Activated CD4-positive, alpha-beta T cell treated with anti-CD3 and anti-CD28 coated beads, Interleukin-2, amount 50 U/mL, for 48 hours (primary cell): ENCODE results near the gene ZBTB24.

Experiments used
- DNase-seq, 2 experiments: peaks; one replicate each; pipeline ENCODE4 v3.0.0-alpha.2; 2020

ZBTB24 gene

DNA sequence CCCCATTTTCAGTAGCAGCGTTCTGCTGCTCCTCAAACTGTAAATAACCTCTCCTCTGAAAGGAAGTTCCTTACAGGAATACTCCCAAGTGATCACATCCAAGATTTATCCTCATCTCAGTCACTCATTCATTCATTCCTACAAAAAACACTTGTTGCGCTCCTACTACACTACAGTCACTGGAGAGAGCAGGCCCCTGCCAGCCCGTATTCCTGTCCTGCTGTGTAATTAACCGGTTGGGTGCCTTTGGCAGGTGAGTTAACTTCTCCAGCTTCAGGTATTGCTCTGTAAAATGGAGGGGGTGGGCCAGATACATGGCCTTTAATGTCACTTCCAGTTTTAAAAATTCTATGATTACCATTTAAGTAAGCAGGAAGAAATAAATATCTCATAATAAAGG is 15.0 kb upstream of the ZBTB24 start:
- no peak for DNase-seq

DNA sequence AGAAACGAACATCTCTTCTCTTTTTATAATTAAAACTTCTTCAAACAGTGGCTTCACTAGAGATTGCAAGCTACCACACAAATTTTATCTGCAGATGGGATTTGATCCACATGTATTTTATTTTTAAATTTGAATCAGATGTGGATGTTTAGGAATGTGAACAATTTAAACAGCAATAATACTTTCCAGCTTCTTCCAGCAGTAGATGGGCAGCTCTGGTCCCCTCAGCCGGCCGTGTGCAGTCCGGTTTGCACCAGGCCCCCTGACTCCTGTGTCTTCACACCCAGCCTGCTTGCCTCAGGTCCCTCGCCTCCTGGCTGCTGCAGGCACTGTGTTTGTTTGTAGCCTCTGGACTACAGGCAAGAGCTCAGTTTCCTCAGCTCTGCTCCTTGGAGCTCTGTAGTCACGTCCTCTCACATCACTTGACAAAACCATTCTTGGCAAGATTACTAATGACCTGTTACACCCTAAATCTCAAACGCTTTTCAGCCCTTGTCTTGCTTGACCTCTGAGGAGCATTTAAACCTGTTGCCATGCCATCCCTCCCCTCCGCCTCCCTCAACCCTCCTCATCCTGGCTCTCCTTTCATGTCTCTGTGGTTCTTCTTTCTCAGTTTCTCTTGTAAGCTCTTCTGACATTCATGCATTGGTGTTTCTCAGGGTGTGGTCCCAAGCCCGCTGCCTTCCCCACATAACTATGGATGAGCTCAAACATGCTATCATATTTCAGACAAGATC is 13.2 kb upstream of the ZBTB24 start:
- no peak for DNase-seq

DNA sequence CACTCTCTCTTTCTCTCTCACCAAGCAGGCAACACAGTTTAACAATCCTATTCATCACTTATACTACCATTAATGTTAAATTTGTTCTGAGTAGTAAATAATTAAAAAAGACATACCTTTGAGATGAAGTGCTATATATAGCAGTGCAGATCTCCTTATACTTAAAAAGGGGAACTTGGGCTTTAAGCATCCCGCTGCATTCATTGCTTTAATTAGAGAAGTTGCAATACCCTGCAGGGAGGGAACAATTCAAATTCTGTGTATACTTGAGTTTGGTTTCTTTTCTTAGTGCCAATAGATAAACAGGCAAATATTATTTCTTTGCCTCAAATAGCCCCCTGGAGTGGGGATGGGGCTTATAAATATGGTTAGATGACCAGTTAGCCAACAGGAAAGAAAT is 10.8 kb upstream of the ZBTB24 start:
- no peak for DNase-seq

DNA sequence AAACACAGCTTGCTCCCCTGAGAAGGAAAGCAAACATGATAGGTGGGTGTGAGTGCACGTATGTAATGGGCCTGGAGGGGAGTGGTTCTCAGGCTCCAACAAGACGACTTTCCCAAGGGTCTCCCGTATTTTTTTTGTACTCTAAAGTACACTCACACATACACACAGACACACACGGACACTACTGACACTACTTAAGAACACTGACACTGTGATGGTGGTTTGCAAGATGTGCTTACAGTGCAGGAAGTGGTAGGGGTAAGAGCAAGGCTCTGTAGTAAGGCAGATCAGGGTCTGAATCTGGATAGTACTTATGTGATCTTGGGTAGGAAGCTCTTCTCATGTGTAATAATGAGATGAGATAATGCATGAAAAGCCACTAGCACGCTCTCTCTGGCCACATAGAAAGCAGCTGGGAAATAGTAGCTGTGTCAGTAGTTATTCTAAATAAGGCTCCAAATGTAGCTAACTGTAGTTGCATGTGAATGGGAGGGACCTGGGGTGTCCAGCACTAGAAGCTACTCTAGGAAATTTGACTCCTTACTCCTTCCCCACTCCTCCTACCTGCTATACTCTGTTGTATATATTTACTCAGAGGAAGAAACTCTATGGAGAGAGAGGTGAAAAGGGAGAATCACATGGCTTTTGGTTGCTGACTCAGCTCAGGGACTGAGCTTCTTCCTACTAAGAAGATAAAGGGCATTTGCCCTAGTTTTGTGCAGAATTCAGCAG is 8.4 kb upstream of the ZBTB24 start:
- DNase-seq: no peak

DNA sequence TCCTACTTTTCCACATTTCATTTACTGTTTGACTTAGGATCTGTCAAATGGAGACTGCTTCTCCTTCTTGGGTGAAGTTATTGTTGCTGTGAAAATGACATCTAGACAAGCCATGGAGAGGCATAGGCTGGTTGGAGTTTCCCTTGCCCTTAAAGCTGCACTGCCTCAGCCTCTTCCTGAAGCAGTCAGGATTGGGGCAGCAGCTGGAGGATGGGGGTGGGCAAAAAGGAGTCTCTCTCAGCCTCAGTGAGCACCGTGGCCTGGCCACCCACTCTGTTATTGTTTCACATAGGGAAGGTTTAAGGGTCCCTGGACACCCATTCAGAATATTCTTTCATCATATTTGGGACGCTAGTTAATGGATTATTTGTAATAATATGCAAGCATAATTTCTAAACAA is 7.7 kb upstream of the ZBTB24 start:
- no peak for DNase-seq

DNA sequence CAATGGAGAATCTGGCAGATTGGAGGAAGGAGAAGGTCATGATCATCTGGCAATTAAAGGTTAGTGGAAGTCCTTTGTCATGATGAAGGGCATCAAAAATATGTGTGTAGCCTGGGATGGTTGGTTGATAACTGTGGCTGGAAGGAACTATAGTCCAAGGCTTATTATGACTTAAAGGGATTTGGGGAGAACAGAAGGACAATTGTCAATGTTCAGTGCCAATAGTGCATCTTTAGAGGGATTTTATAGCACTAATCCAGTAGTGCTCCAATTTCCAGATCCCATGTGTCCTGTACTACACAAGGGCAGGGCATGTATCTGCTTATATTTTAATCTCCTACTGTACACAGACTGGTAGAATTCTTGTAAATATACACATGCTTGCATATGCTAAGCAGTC is 5.0 kb upstream of the ZBTB24 start:
- no peak for DNase-seq

DNA sequence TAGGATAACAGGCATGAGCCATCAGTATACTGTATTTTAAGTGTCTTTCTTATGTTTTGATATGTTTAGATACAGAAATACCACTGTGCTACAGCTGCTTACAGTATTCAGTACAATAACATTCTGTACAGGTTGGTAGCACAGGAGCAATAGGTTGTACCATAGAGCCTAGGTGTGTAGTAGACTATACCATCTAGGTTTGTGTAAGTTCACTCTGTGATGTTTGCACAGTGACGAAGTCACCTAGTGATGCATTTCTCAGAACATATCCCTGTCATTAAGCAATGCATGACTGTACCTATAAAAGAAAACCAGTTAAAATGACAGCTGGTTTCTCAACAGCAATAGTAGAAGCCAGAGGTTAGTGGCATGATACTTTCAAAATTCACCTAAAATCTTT is 3.0 kb upstream of the ZBTB24 start:
- no peak for DNase-seq

DNA sequence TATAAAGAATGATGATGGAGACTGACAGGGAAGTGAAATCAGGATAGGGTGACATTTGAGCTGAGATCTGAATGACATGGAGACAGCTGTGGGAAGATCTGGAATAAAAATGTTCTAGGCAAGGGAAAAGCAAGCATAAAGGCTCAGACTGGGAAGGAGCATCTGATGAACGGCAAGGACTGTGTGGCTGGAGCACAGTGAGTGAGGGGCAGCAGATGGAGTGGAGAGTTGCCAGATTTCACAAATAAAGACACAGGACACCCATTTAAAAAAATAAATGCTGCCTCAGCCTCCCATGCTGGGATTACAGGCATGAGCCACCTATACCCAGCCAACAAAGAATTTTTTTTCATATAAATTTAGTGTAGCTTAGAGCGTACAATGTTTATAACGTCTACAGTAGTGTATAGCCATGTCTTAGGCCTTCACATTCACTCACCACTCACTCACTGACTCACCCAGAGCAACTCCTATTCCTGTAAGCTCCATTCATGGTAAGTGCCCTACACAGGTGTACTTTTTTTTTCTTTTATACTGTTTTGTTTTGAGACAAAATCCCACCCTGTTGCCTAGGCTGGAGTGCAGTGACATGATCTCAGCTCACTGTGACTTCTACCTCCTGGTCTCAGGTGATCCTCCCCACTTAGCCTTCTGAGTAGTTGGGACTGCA is 2.4 kb upstream of the ZBTB24 start:
- no peak for DNase-seq

DNA sequence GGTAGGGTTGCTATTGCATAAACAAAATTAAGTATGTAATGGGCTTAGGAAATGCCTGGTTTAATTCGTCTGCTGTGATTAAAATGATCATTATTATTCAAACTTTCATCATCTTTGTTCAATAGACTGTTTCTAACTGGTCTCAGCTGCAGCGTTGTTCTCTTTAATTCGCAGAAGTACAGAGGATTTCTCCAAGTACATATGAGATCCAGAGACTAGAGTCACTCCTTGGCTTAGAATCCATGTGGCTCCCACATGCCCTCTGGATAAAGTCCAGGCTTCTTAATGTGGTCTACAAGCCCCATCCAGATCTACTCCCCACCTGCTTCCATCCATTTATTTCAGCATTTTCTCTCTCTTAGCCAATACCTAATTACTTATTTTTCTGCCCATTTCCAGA is 1.1 kb upstream of the ZBTB24 start:
- no peak for DNase-seq

DNA sequence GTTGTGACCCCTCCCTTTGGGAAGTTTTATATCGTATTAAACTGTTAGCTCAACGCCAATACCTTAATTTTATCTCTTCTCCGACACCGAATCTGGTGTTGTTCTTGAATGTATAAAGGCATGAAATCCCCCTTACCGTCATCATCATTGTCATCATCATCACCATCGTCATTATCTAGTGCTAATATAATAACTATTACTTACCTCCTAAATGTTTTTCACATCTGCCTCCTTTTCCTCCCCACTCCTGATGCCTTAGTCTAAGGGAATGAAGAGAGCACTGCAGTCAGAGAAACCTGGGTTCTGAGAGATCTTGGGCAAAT is 677 bp upstream of the ZBTB24 start:
- DNase-seq: no peak

DNA sequence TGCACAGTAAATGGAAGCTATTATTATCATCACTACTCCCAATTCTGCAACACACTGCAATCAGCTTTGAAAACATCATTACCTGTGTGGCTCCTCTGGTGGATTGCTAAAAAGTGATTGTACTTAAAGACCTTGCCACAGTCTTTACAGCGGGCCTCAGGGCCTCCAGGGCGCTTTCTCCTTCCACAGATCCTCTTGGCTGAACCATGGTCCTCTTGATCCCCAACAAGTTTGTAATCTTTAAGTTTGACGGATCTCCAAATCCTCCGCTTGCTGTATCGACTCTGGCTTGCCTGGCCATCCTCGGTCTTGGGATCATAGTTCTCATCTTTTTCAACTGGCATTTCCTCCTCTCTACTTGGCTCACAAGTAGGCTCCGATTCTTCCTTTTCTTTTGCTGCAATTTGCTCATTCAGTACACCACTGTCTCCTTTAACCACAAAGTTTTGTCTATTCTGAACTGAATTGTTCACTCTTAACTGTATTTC is 2.0 kb downstream of the ZBTB24 start:
- no peak for DNase-seq

DNA sequence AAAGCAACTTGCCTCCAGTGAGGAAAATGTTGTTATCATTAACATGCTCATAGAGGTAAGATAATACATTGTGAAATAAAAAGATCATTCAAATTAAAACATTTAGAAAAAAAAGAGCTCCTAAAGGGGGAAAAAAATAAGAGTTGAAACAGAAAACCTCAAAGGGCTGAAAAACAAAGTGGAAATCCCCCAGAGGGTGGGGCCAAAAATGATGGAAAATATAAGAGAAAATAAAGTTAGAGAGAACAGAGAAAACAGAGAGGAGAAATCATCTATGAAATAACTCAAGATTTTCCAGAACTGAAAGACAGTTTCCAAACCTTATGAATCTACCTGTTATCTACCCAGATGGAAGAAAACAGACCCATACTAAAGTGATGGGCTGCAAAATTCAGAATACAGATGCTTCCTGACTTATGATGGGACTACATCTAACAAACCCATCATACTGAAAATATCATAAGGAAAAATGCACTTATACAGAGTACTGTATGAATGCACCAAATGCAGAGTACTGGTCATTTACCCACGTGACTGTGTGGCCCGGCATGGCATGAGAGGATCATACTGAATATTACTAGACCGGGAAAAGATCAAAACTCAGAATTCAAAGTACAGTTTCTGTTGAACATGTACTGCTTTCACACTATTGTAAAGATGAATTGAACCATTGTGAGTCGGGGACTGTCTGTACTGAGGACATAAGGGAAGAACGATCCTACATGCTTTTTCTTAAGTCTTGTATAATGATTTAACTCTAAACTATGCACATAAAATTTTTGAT is 4.0 kb downstream of the ZBTB24 start:
- DNase-seq: no peak

DNA sequence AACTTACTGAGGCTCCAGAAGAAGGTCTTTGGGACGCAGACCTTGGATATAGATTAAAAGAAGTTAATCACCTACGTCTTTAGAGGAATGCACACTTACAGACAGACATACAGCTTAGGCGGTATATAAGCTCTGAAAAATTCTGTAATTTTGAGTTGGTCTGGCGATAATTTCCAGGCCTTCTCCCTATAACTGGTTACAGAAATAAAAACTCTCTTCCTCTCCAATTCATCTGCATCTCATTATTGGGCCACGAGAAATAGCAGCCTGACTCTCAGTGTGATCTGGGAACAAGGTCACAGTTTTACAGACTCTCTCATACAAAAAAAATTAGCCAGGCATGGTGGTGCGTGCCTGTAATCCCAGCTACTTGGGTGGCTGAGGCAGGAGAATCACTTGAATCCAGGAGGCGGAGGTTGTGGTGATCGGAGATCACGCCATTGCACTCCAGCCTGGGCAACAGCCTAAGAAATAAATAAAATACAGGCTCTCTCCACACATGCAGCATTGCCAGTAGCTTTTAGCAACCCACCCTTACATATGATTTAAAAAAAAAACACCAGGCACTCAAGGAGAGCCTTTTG is 4.7 kb downstream of the ZBTB24 start:
- DNase-seq: no peak

DNA sequence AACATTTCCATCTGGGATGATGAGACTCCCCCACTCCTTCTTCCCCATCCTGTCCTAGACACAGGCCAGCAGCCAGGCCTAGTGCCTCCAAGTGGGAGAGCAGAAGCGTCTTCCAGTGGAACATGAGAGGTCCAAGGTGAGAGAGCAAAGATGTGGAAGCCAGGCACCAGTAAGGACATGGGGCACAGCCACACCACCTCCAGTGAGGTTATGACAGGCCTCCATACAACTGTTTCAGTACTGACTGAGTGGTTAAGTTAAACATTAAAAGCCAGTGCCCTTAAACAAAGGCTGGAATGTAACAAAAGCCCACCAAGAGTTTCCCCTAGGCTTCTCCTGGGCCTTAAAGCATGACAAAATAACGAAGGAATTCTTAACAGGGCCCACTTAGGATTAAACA is 5.3 kb downstream of the ZBTB24 start:
- DNase-seq: no peak

DNA sequence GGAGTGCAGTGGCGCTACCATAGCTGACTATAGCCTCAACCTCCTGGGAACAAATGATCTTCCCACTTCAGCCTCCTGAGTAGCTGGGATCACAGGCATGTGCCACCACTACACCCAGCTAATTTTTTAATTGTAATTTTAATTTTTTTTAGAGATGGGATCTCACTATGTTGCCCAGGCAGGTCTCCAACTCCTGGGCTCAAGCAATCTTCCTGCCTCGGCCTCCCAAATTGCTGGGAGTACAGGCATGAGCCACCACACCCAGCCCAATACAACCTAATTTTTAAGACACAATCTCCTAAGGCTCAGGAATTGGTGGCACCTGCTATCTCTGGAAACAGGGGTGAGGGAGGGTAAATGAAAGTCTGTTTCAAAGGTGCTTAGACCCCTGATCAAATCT is 5.8 kb downstream of the ZBTB24 start:
- DNase-seq: no peak

DNA sequence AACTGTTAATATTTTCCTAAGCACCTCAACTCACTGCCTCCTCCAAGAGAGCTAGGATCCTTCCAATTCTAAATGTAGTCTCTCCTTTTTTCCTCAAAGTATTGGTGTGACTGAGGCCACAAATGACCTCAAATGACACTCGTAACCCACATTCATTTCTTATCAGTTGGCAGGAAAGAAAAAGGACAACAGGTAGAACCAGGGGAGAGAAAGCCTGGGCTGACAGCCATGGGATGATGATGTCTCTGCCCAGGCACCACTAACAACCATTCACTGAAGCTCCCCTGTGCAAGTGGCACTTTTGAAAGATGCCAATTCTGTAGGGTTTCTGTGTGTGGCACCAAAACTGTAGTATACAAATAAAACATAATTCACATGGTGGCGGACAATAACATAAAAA is 7.4 kb downstream of the ZBTB24 start:
- DNase-seq: no peak

DNA sequence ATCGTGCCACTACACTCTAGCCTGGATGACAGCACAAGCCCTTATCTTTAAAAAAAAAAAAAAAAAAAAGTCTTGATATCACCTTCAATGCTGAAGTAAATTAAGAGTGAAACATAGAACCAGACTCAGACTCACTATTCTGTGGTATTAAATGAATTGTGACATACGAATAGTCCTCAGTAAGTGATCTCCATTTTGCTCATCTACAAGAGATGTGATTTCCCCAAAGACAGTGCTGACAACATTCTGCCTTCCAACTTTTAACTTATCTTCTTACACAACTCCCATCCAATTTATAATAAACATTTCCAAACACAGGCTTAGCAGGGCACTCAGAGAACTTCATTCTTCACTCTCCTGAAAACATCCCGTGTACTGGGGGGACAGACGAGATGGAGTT is 8.0 kb downstream of the ZBTB24 start:
- no peak for DNase-seq

DNA sequence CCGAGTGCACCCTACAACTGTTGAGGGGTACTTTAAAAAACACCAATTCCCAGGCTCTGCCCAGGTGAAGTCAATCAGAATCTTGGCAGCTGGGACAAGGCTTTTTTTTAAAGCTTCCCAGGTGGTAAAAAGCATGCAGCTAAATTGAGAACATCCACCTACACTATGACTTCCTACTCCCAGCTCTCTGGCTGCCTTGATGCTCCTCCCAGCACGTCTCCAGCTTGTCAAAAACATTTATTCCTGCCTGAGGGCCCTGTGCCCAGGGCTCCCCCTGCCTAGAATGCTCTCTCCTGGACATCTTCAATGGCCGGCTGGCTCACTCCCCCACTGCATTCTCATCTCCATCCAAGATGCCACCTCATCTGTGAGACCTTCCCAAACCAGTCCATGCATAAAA is 9.9 kb downstream of the ZBTB24 start:
- no peak for DNase-seq

DNA sequence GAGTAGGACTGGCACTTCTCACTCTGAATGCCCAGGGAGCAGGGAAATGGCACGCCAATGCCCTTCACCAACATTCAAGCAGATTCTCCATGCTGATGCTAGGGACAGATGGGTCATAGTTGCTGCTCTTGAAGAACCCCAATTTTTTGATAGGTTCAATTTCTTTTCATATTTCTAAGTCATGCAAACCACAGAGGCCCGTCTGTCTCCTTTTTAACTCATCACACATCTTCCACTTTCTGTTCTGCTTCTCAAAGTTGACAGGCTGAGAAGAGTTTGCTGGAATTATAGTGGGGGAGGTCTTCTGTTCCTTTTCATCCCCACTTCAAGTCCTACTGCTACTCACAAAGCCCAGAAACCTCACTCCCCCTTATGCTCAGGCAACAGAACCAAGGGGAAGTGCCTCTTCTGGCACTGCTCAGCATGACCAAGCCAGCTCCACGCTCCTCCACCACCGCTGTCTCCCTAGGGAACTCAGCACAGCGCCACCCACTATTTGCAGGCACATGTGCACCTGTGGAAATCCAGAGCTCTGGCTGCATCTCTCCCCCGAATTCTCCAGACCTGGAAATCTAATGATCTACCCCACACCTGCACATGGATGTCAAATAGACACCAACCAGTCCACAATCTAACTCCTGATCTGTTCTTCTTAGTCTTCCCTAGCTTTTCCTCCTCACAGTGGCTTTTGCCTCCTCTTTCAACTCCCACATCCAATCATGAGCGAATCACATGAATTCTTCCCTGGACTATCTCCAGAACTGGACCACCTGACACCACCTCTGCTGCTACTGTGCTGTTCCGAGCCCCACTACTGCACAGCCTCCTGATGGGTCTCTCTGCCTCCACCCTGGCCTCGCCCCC is 10.7 kb downstream of the ZBTB24 start:
- no peak for DNase-seq

DNA sequence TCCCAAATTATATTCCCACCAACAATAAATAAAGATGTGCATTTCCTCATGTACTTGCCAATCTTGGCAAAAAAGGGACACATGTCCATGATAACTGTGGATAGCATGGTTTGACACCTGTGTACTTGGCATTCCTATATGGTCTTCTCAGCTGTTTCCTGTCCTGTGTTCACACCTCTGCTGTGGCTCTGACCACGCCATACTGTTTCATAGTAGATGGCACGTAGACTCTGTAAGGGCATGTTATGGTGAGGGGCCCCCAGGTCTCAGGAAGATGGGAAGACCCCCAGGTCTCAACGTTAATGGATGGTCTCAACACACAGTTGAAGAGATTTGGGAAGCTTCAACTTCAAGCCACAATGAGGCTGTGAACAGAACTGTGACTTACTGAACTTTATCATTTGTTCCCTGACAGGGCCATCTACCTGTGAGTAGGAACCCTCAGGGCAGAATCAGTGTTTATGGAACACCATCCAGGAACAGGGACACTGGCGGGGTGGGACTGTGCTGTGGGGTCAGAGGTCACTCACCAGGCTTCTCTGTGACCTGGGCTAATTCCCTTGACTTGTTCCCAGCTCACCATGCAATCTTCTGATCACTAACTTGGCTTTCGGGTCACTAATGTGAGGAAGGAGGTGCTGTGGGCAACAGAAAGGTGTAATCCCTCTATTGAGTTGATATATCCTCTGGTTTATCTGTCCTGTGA is 11.8 kb downstream of the ZBTB24 start:
- no peak for DNase-seq

DNA sequence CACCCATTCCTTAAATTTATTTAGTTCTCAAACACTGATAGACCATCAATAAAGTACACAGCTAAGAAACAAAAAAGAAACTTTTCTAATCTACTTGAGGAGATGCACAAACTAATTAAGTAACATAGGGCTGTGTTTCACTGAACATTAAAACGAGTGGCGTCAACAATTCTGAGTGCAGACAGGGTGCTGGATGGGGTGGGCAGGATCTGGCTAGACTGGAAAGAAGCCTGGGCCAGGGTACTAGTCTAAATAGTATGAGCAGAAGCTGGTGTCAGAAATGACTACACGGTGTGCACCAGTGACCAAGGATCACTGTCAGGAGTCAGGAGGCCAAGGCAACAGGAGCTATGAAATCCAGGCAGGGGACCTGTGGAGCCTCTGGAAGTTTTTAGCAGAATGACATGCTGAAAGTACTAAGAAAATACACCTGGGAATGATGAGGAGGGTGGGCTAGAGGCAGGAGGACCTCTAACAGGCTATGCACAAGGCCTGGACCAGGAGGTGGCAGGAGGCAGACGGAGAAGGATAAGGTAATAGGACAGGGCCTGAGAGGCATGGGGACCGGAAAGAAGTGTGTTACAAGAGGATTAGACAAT is 13.3 kb downstream of the ZBTB24 start:
- no peak for DNase-seq
